Measurements from ENCODE around the gene FAM163A.

Gene FAM163A

GRCh38 chr1:179775009-179775408 lies 31.9 kb downstream of the FAM163A start:
- Histone ChIP-seq H3K27ac (no peak overlapping the region), H3K27me3 (ENCODE audit: insufficient read depth, low read depth, severe bottlenecking) (no peaks in the 10 kb centered on the region), H3K36me3 (no peaks in the 10 kb centered on the region), H3K4me3 (ENCODE audit: low read depth, low read length) (no peak overlapping the region), H3K9me3 (ENCODE audit: severe bottlenecking) (peaks cover 3% of the 10 kb centered on the region)
- no peak for DNase-seq
- no peak for TF ChIP-seq CTCF (IDR thresholded peaks at IDR 0.05; ENCODE audit: low read depth, low read length)

- TF ChIP-seq CTCF (IDR thresholded peaks at IDR 0.05; ENCODE audit: low read depth, low read length), result no peak
- H3K27ac ChIP-seq, result no peak overlapping the region
Measured at GRCh38 chr1:179776831-179777230, 33.7 kb downstream of the FAM163A start.

DNA sequence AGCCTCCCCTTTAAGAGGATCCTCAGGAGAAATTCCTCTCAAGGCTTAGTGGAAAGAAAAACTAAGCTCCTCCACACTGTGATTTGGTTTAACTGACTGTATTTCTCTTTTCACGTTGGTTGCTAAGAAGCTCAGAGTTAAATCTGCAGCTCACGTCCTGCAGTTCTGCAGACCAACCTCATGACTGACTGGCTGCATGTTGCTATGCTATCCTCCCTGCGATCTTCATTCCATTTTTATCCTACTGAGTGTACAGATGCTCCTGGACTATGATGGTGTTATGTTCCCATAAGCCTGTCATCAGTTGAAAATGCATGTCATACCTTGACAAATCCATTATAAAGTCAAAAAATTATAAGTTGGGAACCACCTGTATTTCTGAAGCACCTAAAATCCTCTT lies 34.6 kb downstream of the FAM163A start:
- H3K27me3 ChIP-seq (ENCODE audit: insufficient read depth, low read depth, severe bottlenecking), result no peaks in the 10 kb centered on the region
- no peak overlapping the region for H3K4me3 ChIP-seq (ENCODE audit: low read depth, low read length)
- no peak for DNase-seq
- no peak overlapping the region for H3K27ac ChIP-seq
- no peak for TF ChIP-seq CTCF (IDR thresholded peaks at IDR 0.05; ENCODE audit: low read depth, low read length)
- H3K9me3 ChIP-seq (ENCODE audit: severe bottlenecking), result no peaks in the 10 kb centered on the region
- no peaks in the 10 kb centered on the region for H3K36me3 ChIP-seq

More at GRCh38 chr1:179776831-179777230, 33.7 kb downstream of the FAM163A start:
- H3K36me3 ChIP-seq, result no peaks in the 10 kb centered on the region
- H3K9me3 ChIP-seq (ENCODE audit: severe bottlenecking), result peaks cover 3% of the 10 kb centered on the region
- no peak overlapping the region for H3K4me3 ChIP-seq (ENCODE audit: low read depth, low read length)
- no peak for DNase-seq
- no peaks in the 10 kb centered on the region for H3K27me3 ChIP-seq (ENCODE audit: insufficient read depth, low read depth, severe bottlenecking)

- no peak for TF ChIP-seq CTCF (IDR thresholded peaks at IDR 0.05; ENCODE audit: low read depth, low read length)
- no peak overlapping the region for H3K4me3 ChIP-seq (ENCODE audit: low read depth, low read length)
- H3K36me3 ChIP-seq, result no peaks in the 10 kb centered on the region
- H3K9me3 ChIP-seq (ENCODE audit: severe bottlenecking), result no peaks in the 10 kb centered on the region
- H3K27ac ChIP-seq, result no peak overlapping the region
- no peaks in the 10 kb centered on the region for H3K27me3 ChIP-seq (ENCODE audit: insufficient read depth, low read depth, severe bottlenecking)
- DNase-seq, result no peak
Measured at GRCh38 chr1:179779645-179780272, 36.7 kb downstream of the FAM163A start.

DNA sequence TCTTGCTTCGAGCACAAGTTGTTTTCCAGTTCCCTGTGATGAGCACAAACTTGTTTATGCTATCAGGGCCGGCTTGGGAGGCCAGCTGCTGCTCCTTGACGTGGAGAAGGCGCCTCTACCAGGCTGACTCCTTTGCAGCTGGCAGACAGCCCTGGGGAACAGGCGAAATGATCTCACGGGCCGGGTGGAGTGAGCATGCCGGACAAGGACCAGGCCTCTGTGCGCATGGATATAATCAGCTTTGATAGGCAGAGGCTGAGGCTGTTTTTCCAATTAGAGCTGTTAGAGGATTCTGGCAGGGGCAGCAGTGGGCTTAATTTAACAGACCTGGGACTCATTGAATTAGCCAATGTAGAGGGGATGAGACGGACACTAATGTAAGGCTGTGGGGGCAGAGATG lies 38.9 kb downstream of the FAM163A start:
- no peaks in the 10 kb centered on the region for H3K27me3 ChIP-seq (ENCODE audit: insufficient read depth, low read depth, severe bottlenecking)
- H3K27ac ChIP-seq, result no peak overlapping the region
- no peak for DNase-seq
- no peaks in the 10 kb centered on the region for H3K9me3 ChIP-seq (ENCODE audit: severe bottlenecking)
- no peak for TF ChIP-seq CTCF (IDR thresholded peaks at IDR 0.05; ENCODE audit: low read depth, low read length)
- H3K36me3 ChIP-seq, result no peaks in the 10 kb centered on the region
- no peak overlapping the region for H3K4me3 ChIP-seq (ENCODE audit: low read depth, low read length)

- DNase-seq, result no peak
- no peak for TF ChIP-seq CTCF (IDR thresholded peaks at IDR 0.05; ENCODE audit: low read depth, low read length)
- no peaks in the 10 kb centered on the region for H3K27me3 ChIP-seq (ENCODE audit: insufficient read depth, low read depth, severe bottlenecking)
- no peak overlapping the region for H3K27ac ChIP-seq
- no peaks in the 10 kb centered on the region for H3K36me3 ChIP-seq
- H3K9me3 ChIP-seq (ENCODE audit: severe bottlenecking), result no peaks in the 10 kb centered on the region
- no peak overlapping the region for H3K4me3 ChIP-seq (ENCODE audit: low read depth, low read length)
Measured at GRCh38 chr1:179785031-179785431, 41.9 kb downstream of the FAM163A start.

Data from WERI-Rb-1 (cell line).